T-helper 2 cell treated with Interferon-gamma antibody and Interleukin-4, amounts not matched to agents 100 ng/mL and 5 ng/mL, for 36 hours (primary cell): ENCODE measurements around the gene CALR. TPM values are rescaled to one million over a fixed set of nuclear protein-coding genes. Genes with fewer than 3 reads are reported as not detected.

Source experiments
- total RNA-seq: library from RNA; stranded (reverse); gene quantifications from 2 replicates; pipeline ENCODE4 v1.2.3, GENCODE V29; 2022

Gene CALR
- total RNA-seq, 1 donor from 2014 or later = 1,104 TPM

Other genes with a start within 250 kb of the CALR start
- gene FBXW9, start 242.0 kb upstream of the CALR start, total RNA-seq = 6.2 and 6.8 TPM in 2 replicates
- 82.2 and 84.3 TPM in 2 replicates for gene TNPO2, start 214.7 kb upstream of the CALR start, total RNA-seq
- 176 and 181 TPM in 2 replicates for gene TRIR, start 203.9 kb upstream of the CALR start, total RNA-seq
- gene GET3, start 201.1 kb upstream of the CALR start, total RNA-seq = 61.5 and 68.5 TPM in 2 replicates
- not detected in 2 replicates for gene BEST2, start 186.8 kb upstream of the CALR start, total RNA-seq
- gene HOOK2, start 163.1 kb upstream of the CALR start, total RNA-seq = 12.0 and 14.6 TPM in 2 replicates
- 101 and 105 TPM in 2 replicates for gene JUNB, start 147.1 kb upstream of the CALR start, total RNA-seq
- 278 and 282 TPM in 2 replicates for gene PRDX2, start 136.8 kb upstream of the CALR start, total RNA-seq
- gene THSD8, start 136.5 kb upstream of the CALR start, total RNA-seq = 26.6 and 29.4 TPM in 2 replicates
- gene RNASEH2A, start 132.0 kb upstream of the CALR start, total RNA-seq = 33.9 and 35.1 TPM in 2 replicates
- not detected in 2 replicates for gene RTBDN, start 104.0 kb upstream of the CALR start, total RNA-seq
- gene MAST1, start 100.1 kb upstream of the CALR start, total RNA-seq = 0.73 and 1.0 TPM in 2 replicates
- 22.6 and 22.7 TPM in 2 replicates for gene DNASE2, start 57.2 kb upstream of the CALR start, total RNA-seq
- 0.11 and 0.32 TPM in 2 replicates for gene KLF1, start 51.4 kb upstream of the CALR start, total RNA-seq
- 40.9 and 43.2 TPM in 2 replicates for gene GCDH, start 47.4 kb upstream of the CALR start, total RNA-seq
- gene SYCE2, start 19.3 kb upstream of the CALR start, total RNA-seq = 2.5 and 3.8 TPM in 2 replicates
- 100 TPM in 2 replicates for gene FARSA, start 4.9 kb upstream of the CALR start, total RNA-seq
- 115 and 119 TPM in 2 replicates for gene RAD23A, start 7.3 kb downstream of the CALR start, total RNA-seq
- 17.6 and 19.6 TPM in 2 replicates for gene GADD45GIP1, start 18.6 kb downstream of the CALR start, total RNA-seq
- gene DAND5, start 31.0 kb downstream of the CALR start, total RNA-seq = not detected in 2 replicates
- gene NFIX, start 56.9 kb downstream of the CALR start, total RNA-seq = 0.91 and 1.3 TPM in 2 replicates
- gene LYL1, start 164.2 kb downstream of the CALR start, total RNA-seq = 7.0 and 8.8 TPM in 2 replicates
- 68.0 TPM in 2 replicates for gene TRMT1, start 178.1 kb downstream of the CALR start, total RNA-seq
- 77.4 and 81.8 TPM in 2 replicates for gene NACC1, start 179.7 kb downstream of the CALR start, total RNA-seq
- 56.2 and 56.6 TPM in 2 replicates for gene STX10, start 211.8 kb downstream of the CALR start, total RNA-seq
- 179 and 188 TPM in 2 replicates for gene IER2, start 211.8 kb downstream of the CALR start, total RNA-seq